ENCODE measurements around the gene DDC.
"Not testable (repeated sequence)": the region's sequence is repeated elsewhere in the genome, so short reads cannot be mapped to it uniquely, and the experiment has no call there.

DDC gene

GRCh38 chr7:50479743-50480517, 85.3 kb downstream of the DDC start:
- DNase-seq, result no peak

- DNase-seq, result no peak
Observed at GRCh38 chr7:50477640-50478039, 87.6 kb downstream of the DDC start.

- no peak for DNase-seq
Observed at GRCh38 chr7:50476953-50477625, 88.1 kb downstream of the DDC start.

- DNase-seq, result no peak
Observed at GRCh38 chr7:50475340-50475739, 89.9 kb downstream of the DDC start.

GRCh38 chr7:50474382-50475160, 90.6 kb downstream of the DDC start:
- DNase-seq, result no peak

GRCh38 chr7:50473531-50473930, 91.7 kb downstream of the DDC start:
- DNase-seq, result no peak

- no peak for DNase-seq
Observed at GRCh38 chr7:50472427-50472826, 92.8 kb downstream of the DDC start.

GRCh38 chr7:50471970-50472369, 93.2 kb downstream of the DDC start:
- no peak for DNase-seq

GRCh38 chr7:50470250-50471163, 94.7 kb downstream of the DDC start:
- DNase-seq, result no peak

- no peak for DNase-seq
Observed at GRCh38 chr7:50469181-50469580, 96.0 kb downstream of the DDC start.

- peak; percentile 79 for DNase-seq
Observed at GRCh38 chr7:50467817-50468610, 97.2 kb downstream of the DDC start.

- DNase-seq, result no peak
Observed at GRCh38 chr7:50466815-50467585, 98.2 kb downstream of the DDC start.

GRCh38 chr7:50463035-50463434, 102.2 kb downstream of the DDC start:
- no peak for DNase-seq

- no peak for DNase-seq
Observed at GRCh38 chr7:50462361-50462760, 102.8 kb downstream of the DDC start.

- DNase-seq, result no peak
Observed at GRCh38 chr7:50461695-50462094, 103.5 kb downstream of the DDC start.

- not testable (repeated sequence) for DNase-seq
Observed at GRCh38 chr7:50459183-50459582, 106.0 kb downstream of the DDC start.

- DNase-seq, result not testable (repeated sequence)
Observed at GRCh38 chr7:50458651-50459050, 106.6 kb downstream of the DDC start.

- no peak for DNase-seq
Observed at GRCh38 chr7:50456371-50457123, 108.7 kb downstream of the DDC start.

- no peak for DNase-seq
Observed at GRCh38 chr7:50455658-50456057, 109.5 kb downstream of the DDC start.

- no peak for DNase-seq
Observed at GRCh38 chr7:50454968-50455367, 110.2 kb downstream of the DDC start.

All from CD4-positive, alpha-beta T cell treated with Interleukin-12 subunit alpha and Interleukin-12 subunit beta, for 1 hour (primary cell).